NCI-H2171 (cell line): ENCODE results near the gene GRAMD2A.
A peak's percentile ranks its signal among the peaks of the same experiment; 100 is the strongest.

Source experiments
- DNase-seq: peaks from one replicate; lab custom pipeline; 2025; lab: John Stamatoyannopoulos, UW

The GRAMD2A gene

GRCh38 chr15:72133211-72133610, 64.4 kb downstream of the GRAMD2A start:
- no peak for DNase-seq

GRCh38 chr15:72131922-72132321, 65.7 kb downstream of the GRAMD2A start:
- no peak for DNase-seq

- DNase-seq = no peak
These were observed 67.3 kb downstream of the GRAMD2A start for GRCh38 chr15:72130272-72130671.

- no peak for DNase-seq
These were observed 69.2 kb downstream of the GRAMD2A start for GRCh38 chr15:72128359-72128758.

- no peak for DNase-seq
These were observed 69.8 kb downstream of the GRAMD2A start for GRCh38 chr15:72127724-72128322.

- DNase-seq = no peak
These were observed 73.4 kb downstream of the GRAMD2A start for GRCh38 chr15:72124218-72124617.

GRCh38 chr15:72118017-72118978, 79.3 kb downstream of the GRAMD2A start, which contains the start of the genes MYO9A and SENP8:
Gene MYO9A (minus strand): TSS chr15:72118150. CDS start chr15:72046563, 71,587 bp downstream.
Gene SENP8 (plus strand): TSS chr15:72118403. CDS start chr15:72139624, 21,221 bp downstream.
- DNase-seq = peak; percentile 98

- DNase-seq = peak; percentile 14
These were observed 80.0 kb downstream of the GRAMD2A start for GRCh38 chr15:72117486-72118016.

GRCh38 chr15:72116731-72117485, 80.7 kb downstream of the GRAMD2A start:
- DNase-seq = no peak

- DNase-seq = no peak
These were observed 84.1 kb downstream of the GRAMD2A start for GRCh38 chr15:72113347-72114031.

GRCh38 chr15:72112805-72113204, 84.8 kb downstream of the GRAMD2A start:
- no peak for DNase-seq

- DNase-seq = no peak
These were observed 85.5 kb downstream of the GRAMD2A start for GRCh38 chr15:72112116-72112515.

- no peak for DNase-seq
These were observed 87.2 kb downstream of the GRAMD2A start for GRCh38 chr15:72110355-72110754.
